ENCODE measurements around the gene METTL8. TPM values are rescaled to one million over a fixed set of nuclear protein-coding genes. Genes with fewer than 3 reads are reported as not detected.

The METTL8 gene
- total RNA-seq, 1 experiment from 2014 or later: 59.1 TPM

DNA sequence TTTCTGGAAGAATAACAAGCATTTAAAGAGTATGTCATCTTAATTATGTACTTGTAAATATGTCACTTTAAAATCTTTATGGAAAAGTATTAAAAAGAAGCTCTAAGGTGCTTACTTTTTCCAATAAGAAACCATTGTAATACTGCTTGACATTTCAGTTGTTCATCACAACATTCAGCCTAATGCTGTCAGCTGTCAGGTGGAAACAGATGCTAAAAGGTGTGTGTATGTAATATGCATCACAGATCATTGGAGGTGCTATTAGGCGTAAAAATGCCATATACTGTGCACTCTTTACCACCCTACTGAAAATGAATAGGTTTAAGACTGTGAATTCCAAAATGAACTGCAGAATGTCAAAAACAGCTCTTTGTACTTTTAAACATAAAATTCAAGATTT lies 40.3 kb downstream of the METTL8 start:
- CTCF ChIA-PET: interaction anchor here (1.4 kb wide), 1 partner anchor 22 kb away, joined by 7 read pairs; no protein-coding TSS in a partner anchor
- no peak for ATAC-seq
- POLR2A ChIA-PET: interaction anchor here (0.5 kb wide), 1 partner anchor 242 kb away, joined by 7 read pairs; no protein-coding TSS in a partner anchor
- Mint-ChIP-seq H3K4me3 (no peak overlapping the region), H3K27ac (no peak overlapping the region), H3K4me1 (peaks cover 63% of the 10 kb centered on the region), H3K27me3 (ENCODE audit: low read depth) (no peaks in the 10 kb centered on the region), H3K9me3 (peaks cover 6% of the 10 kb centered on the region), H3K36me3 (peaks cover 13% of the 10 kb centered on the region)
- no peak for DNase-seq (ENCODE audit: low spot score)
- no peak for TF ChIP-seq ZNF263 (CRISPR knock-in tag; IDR thresholded peaks at IDR 0.05; ENCODE audit: low read depth)
- TF ChIP-seq, protein P1, sequence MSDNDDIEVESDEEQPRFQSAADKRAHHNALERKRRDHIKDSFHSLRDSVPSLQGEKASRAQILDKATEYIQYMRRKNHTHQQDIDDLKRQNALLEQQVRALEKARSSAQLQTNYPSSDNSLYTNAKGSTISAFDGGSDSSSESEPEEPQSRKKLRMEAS (CRISPR knock-in tag; IDR thresholded peaks at IDR 0.05): no peak
- no peak for TF ChIP-seq ZNF121 (CRISPR knock-in tag; IDR thresholded peaks at IDR 0.05)
- TF ChIP-seq ATF1 (CRISPR knock-in tag; IDR thresholded peaks at IDR 0.05): no peak
- TF ChIP-seq TEAD4 (CRISPR knock-in tag; IDR thresholded peaks at IDR 0.05): no peak
- no peak for TF ChIP-seq GABPB1 (CRISPR knock-in tag; IDR thresholded peaks at IDR 0.05)
- no peak for TF ChIP-seq NR2C2 (CRISPR knock-in tag; IDR thresholded peaks at IDR 0.05)
- TF ChIP-seq, protein P2, sequence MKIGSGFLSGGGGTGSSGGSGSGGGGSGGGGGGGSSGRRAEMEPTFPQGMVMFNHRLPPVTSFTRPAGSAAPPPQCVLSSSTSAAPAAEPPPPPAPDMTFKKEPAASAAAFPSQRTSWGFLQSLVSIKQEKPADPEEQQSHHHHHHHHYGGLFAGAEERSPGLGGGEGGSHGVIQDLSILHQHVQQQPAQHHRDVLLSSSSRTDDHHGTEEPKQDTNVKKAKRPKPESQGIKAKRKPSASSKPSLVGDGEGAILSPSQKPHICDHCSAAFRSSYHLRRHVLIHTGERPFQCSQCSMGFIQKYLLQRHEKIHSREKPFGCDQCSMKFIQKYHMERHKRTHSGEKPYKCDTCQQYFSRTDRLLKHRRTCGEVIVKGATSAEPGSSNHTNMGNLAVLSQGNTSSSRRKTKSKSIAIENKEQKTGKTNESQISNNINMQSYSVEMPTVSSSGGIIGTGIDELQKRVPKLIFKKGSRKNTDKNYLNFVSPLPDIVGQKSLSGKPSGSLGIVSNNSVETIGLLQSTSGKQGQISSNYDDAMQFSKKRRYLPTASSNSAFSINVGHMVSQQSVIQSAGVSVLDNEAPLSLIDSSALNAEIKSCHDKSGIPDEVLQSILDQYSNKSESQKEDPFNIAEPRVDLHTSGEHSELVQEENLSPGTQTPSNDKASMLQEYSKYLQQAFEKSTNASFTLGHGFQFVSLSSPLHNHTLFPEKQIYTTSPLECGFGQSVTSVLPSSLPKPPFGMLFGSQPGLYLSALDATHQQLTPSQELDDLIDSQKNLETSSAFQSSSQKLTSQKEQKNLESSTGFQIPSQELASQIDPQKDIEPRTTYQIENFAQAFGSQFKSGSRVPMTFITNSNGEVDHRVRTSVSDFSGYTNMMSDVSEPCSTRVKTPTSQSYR (CRISPR knock-in tag; IDR thresholded peaks at IDR 0.05): no peak
- TF ChIP-seq, protein P3, sequence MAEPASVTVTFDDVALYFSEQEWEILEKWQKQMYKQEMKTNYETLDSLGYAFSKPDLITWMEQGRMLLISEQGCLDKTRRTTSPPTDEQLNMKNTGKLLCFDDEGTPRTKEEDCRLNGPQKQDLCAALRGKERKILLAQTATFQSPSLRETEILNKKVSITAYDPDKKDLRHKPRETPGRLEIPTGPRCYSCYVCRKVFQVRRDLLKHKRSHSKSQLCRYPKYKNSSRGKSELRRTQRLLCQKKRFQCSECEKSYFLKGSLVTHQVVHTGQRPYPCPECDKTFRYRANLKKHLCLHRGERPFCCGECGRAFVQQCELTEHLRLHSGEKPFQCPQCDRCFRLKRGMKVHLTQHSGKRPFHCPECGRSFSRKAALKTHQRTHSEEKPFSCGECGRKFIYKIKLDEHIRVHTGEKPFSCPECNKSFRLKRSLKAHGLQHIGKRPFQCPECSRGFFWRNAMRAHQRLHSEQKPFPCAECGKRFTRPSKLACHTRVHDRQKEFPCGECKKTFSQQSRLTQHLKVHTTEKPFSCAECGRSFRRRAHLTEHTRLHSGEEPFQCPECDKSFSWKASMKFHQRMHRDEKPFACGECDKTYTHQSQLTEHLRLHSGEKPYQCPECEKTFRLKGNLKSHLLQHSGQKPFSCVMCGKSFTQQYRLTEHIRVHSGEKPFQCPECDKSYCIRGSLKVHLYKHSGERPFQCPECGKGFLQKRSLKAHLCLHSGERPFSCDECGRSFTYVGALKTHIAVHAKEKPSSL (CRISPR knock-in tag; conservative IDR thresholded peaks at IDR 0.05): no peak
- TF ChIP-seq SMAD4 (CRISPR knock-in tag; IDR thresholded peaks at IDR 0.05): no peak
- TF ChIP-seq ESRRA (CRISPR knock-in tag; IDR thresholded peaks at IDR 0.05; ENCODE audit: borderline replicate concordance): no peak
- TF ChIP-seq, protein P4, sequence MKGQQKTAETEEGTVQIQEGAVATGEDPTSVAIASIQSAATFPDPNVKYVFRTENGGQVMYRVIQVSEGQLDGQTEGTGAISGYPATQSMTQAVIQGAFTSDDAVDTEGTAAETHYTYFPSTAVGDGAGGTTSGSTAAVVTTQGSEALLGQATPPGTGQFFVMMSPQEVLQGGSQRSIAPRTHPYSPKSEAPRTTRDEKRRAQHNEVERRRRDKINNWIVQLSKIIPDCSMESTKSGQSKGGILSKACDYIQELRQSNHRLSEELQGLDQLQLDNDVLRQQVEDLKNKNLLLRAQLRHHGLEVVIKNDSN (CRISPR knock-in tag; IDR thresholded peaks at IDR 0.05): no peak
- TF ChIP-seq JAZF1 (CRISPR knock-in tag; IDR thresholded peaks at IDR 0.05): no peak
- TF ChIP-seq ELF4 (CRISPR knock-in tag; IDR thresholded peaks at IDR 0.05; ENCODE audit: low read depth): no peak
- no peak for TF ChIP-seq ZNF416 (CRISPR knock-in tag; IDR thresholded peaks at IDR 0.05)

DNA sequence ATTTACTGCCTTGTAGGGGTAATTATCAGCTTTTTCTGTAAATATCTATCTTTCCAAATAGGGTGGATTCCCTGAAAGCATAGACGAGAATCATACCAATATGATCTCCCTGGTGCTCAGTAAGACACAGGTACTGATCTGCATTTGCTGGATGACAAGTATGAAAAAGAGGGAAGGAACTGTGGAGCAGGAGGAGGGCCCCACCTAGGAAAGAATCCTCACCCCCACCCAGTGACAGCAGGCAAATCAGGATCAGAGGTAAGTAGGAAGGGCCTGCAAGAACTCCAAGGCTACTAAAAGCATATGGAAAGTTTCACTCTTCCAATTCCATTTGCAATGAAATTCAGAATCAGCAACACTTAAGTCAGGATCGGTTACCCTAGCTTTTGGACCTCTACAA lies 42.3 kb downstream of the METTL8 start:
- no peaks in the 10 kb centered on the region for H3K9me3 Mint-ChIP-seq
- peaks cover 4% of the 10 kb centered on the region; the same call in 1 of the 2 replicates for H3K36me3 Mint-ChIP-seq
- no peak overlapping the region for H3K4me3 Mint-ChIP-seq
- TF ChIP-seq ZNF121 (CRISPR knock-in tag; IDR thresholded peaks at IDR 0.05): no peak
- TF ChIP-seq, protein P5, sequence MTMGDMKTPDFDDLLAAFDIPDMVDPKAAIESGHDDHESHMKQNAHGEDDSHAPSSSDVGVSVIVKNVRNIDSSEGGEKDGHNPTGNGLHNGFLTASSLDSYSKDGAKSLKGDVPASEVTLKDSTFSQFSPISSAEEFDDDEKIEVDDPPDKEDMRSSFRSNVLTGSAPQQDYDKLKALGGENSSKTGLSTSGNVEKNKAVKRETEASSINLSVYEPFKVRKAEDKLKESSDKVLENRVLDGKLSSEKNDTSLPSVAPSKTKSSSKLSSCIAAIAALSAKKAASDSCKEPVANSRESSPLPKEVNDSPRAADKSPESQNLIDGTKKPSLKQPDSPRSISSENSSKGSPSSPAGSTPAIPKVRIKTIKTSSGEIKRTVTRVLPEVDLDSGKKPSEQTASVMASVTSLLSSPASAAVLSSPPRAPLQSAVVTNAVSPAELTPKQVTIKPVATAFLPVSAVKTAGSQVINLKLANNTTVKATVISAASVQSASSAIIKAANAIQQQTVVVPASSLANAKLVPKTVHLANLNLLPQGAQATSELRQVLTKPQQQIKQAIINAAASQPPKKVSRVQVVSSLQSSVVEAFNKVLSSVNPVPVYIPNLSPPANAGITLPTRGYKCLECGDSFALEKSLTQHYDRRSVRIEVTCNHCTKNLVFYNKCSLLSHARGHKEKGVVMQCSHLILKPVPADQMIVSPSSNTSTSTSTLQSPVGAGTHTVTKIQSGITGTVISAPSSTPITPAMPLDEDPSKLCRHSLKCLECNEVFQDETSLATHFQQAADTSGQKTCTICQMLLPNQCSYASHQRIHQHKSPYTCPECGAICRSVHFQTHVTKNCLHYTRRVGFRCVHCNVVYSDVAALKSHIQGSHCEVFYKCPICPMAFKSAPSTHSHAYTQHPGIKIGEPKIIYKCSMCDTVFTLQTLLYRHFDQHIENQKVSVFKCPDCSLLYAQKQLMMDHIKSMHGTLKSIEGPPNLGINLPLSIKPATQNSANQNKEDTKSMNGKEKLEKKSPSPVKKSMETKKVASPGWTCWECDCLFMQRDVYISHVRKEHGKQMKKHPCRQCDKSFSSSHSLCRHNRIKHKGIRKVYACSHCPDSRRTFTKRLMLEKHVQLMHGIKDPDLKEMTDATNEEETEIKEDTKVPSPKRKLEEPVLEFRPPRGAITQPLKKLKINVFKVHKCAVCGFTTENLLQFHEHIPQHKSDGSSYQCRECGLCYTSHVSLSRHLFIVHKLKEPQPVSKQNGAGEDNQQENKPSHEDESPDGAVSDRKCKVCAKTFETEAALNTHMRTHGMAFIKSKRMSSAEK (CRISPR knock-in tag; IDR thresholded peaks at IDR 0.05; ENCODE audit: borderline replicate concordance): no peak
- TF ChIP-seq, protein P6, sequence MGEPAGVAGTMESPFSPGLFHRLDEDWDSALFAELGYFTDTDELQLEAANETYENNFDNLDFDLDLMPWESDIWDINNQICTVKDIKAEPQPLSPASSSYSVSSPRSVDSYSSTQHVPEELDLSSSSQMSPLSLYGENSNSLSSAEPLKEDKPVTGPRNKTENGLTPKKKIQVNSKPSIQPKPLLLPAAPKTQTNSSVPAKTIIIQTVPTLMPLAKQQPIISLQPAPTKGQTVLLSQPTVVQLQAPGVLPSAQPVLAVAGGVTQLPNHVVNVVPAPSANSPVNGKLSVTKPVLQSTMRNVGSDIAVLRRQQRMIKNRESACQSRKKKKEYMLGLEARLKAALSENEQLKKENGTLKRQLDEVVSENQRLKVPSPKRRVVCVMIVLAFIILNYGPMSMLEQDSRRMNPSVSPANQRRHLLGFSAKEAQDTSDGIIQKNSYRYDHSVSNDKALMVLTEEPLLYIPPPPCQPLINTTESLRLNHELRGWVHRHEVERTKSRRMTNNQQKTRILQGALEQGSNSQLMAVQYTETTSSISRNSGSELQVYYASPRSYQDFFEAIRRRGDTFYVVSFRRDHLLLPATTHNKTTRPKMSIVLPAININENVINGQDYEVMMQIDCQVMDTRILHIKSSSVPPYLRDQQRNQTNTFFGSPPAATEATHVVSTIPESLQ (CRISPR knock-in tag; IDR thresholded peaks at IDR 0.05): no peak
- TF ChIP-seq IRF2 (CRISPR knock-in tag; IDR thresholded peaks at IDR 0.05; ENCODE audit: borderline replicate concordance, low read depth): no peak
- no peak for TF ChIP-seq ZNF263 (CRISPR knock-in tag; IDR thresholded peaks at IDR 0.05; ENCODE audit: low read depth)
- TF ChIP-seq NFYB (CRISPR knock-in tag; conservative IDR thresholded peaks at IDR 0.05; ENCODE audit: low read depth): no peak
- TF ChIP-seq, protein P7, sequence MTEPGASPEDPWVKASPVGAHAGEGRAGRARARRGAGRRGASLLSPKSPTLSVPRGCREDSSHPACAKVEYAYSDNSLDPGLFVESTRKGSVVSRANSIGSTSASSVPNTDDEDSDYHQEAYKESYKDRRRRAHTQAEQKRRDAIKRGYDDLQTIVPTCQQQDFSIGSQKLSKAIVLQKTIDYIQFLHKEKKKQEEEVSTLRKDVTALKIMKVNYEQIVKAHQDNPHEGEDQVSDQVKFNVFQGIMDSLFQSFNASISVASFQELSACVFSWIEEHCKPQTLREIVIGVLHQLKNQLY (CRISPR knock-in tag; IDR thresholded peaks at IDR 0.05): no peak
- no peaks in the 10 kb centered on the region for H3K27me3 Mint-ChIP-seq (ENCODE audit: low read depth)
- H3K27ac Mint-ChIP-seq: peak overlapping the region; percentile 39
- ChIA-PET POLR2A (no interaction called here), CTCF (no interaction called here)
- ATAC-seq (no peak), DNase-seq (ENCODE audit: low spot score) (no peak)
- H3K4me1 Mint-ChIP-seq: peaks cover 72% of the 10 kb centered on the region

All from WTC11 (cell line).